Osteoblast (primary cell): ENCODE data around the gene JAG2. TPM values are rescaled to one million over a fixed set of nuclear protein-coding genes. Genes with fewer than 3 reads are reported as not detected.

ENCODE experiments used
- DNase-seq: peaks from one replicate; pipeline ENCODE4 v3.0.0; 2011; ENCODE audit warnings: low spot score, mixed read lengths; ENCODE audit not compliant: insufficient read length; ENCODE audit errors: missing footprints
- H2AFZ ChIP-seq: 2 replicates; pipeline ENCODE4 v1.6.0; 2011; ENCODE audit warnings: mild to moderate bottlenecking, low read length
- H3K27ac ChIP-seq: 2 replicates; pipeline ENCODE4 v1.5.1; 2011; ENCODE audit warnings: mild to moderate bottlenecking, low read depth, low read length, moderate library complexity
- H3K27me3 ChIP-seq: 2 replicates; pipeline ENCODE4 v1.6.0; 2012; ENCODE audit warnings: mild to moderate bottlenecking, control low read depth, inconsistent platforms, low read length, moderate library complexity; ENCODE audit not compliant: insufficient read depth
- H3K36me3 ChIP-seq: 2 replicates; pipeline ENCODE4 v1.5.1; 2011; ENCODE audit warnings: mild to moderate bottlenecking, low read length, control low read depth, moderate library complexity; ENCODE audit not compliant: insufficient read depth
- H3K4me1 ChIP-seq: 2 replicates; pipeline ENCODE4 v1.5.1; 2011; ENCODE audit warnings: mild to moderate bottlenecking, low read length, control low read depth, moderate library complexity; ENCODE audit not compliant: insufficient read depth
- H3K4me2 ChIP-seq: 2 replicates; pipeline ENCODE4 v1.6.0; 2011; ENCODE audit warnings: mild to moderate bottlenecking, low read length; ENCODE audit not compliant: insufficient read depth
- H3K4me3 ChIP-seq: fragments of 200-600 bp; sonication (generic); 3 replicates; pipeline ENCODE4 v1.5.1; 2012; ENCODE audit warnings: mild to moderate bottlenecking, low read length, inconsistent platforms; ENCODE audit not compliant: insufficient read depth
- H3K79me2 ChIP-seq: 2 replicates; pipeline ENCODE4 v1.6.0; 2012; ENCODE audit warnings: mild to moderate bottlenecking, low read length, control low read depth, inconsistent platforms; ENCODE audit not compliant: insufficient read depth
- H3K9me3 ChIP-seq: 2 replicates; pipeline ENCODE4 v1.5.1; 2011; ENCODE audit warnings: low read depth, low read length, control low read depth
- H4K20me1 ChIP-seq: 2 replicates; pipeline ENCODE4 v1.6.0; 2012; ENCODE audit warnings: mild to moderate bottlenecking, low read length, control low read depth; ENCODE audit not compliant: insufficient read depth
- total RNA-seq: library from RNA; depleted of rRNA; stranded (reverse); fragments of >200 nt; gene quantifications from 2 replicates; pipeline ENCODE4 v1.2.3, GENCODE V29; 2012
- TF ChIP-seq, protein P1 (sequence below): IDR thresholded peaks from 2 replicates; pipeline ENCODE4 v1.5.1; 2011; ENCODE audit warnings: mild to moderate bottlenecking, low read depth, low read length, moderate library complexity; ENCODE audit errors: extremely low read depth

The JAG2 gene
- total RNA-seq, 1 donor, result 3.3 TPM

DNA sequence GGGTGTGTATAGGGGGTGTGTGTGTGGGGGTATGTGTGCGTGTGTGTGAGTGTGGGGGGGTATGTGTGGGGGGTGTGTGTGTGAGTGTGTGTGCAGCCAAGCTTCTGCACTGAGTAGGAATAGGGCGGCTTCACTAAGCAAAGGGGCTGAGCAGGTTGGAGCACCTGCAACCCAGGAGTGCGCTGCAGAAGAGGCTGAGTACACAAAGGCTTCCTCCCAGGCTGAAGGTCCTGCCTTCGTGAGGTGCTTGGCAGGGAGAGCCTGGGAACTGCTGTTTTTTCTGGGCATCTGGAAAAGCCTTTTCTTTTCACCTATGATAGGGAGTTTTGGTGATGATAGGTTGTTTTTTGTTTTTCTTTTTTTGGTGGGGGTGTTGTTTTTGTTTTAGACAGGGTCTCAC lies 18.5 kb upstream of the JAG2 start:
- H2AFZ ChIP-seq, result no peak overlapping the region
- H3K4me3 ChIP-seq, result no peak overlapping the region
- H3K36me3 ChIP-seq, result no peaks in the 10 kb centered on the region
- H3K79me2 ChIP-seq, result no peaks in the 10 kb centered on the region
- no peak overlapping the region for H3K27ac ChIP-seq
- TF ChIP-seq, protein P1, sequence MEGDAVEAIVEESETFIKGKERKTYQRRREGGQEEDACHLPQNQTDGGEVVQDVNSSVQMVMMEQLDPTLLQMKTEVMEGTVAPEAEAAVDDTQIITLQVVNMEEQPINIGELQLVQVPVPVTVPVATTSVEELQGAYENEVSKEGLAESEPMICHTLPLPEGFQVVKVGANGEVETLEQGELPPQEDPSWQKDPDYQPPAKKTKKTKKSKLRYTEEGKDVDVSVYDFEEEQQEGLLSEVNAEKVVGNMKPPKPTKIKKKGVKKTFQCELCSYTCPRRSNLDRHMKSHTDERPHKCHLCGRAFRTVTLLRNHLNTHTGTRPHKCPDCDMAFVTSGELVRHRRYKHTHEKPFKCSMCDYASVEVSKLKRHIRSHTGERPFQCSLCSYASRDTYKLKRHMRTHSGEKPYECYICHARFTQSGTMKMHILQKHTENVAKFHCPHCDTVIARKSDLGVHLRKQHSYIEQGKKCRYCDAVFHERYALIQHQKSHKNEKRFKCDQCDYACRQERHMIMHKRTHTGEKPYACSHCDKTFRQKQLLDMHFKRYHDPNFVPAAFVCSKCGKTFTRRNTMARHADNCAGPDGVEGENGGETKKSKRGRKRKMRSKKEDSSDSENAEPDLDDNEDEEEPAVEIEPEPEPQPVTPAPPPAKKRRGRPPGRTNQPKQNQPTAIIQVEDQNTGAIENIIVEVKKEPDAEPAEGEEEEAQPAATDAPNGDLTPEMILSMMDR, result no peak
- H3K9me3 ChIP-seq, result no peaks in the 10 kb centered on the region
- H3K27me3 ChIP-seq, result peaks cover under 1% of the 10 kb centered on the region
- no peaks in the 10 kb centered on the region for H4K20me1 ChIP-seq
- no peak for DNase-seq
- H3K4me2 ChIP-seq, result no peak overlapping the region
- no peaks in the 10 kb centered on the region for H3K4me1 ChIP-seq

DNA sequence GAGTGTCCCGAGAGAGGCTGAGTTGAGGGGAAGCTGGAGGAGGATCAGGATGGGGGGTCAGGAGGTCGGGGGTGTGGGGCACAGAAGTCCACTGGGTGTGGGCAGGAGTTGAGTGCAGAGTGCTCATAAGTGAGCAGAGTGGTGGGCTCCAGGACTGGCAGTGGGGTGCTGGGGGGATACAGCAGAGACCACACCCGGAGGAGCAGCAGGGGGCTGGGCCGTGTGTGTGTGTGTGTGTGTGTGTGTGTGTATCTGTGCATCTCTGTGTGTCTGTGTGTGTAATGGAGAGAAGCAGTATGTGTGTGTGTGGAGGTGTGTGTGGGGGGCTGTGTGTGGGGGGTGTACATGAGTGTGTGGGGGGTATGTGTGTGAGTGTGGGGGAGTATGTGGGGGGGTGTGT lies 17.4 kb upstream of the JAG2 start:
- H3K27me3 ChIP-seq, result peaks cover 4% of the 10 kb centered on the region
- no peaks in the 10 kb centered on the region for H3K36me3 ChIP-seq
- no peak overlapping the region for H3K4me3 ChIP-seq
- no peaks in the 10 kb centered on the region for H3K9me3 ChIP-seq
- no peak overlapping the region for H3K27ac ChIP-seq
- H4K20me1 ChIP-seq, result no peaks in the 10 kb centered on the region
- no peak overlapping the region for H3K4me2 ChIP-seq
- no peak for DNase-seq
- TF ChIP-seq, protein P1, result no peak
- H3K79me2 ChIP-seq, result no peaks in the 10 kb centered on the region
- H2AFZ ChIP-seq, result no peak overlapping the region
- H3K4me1 ChIP-seq, result no peaks in the 10 kb centered on the region

DNA sequence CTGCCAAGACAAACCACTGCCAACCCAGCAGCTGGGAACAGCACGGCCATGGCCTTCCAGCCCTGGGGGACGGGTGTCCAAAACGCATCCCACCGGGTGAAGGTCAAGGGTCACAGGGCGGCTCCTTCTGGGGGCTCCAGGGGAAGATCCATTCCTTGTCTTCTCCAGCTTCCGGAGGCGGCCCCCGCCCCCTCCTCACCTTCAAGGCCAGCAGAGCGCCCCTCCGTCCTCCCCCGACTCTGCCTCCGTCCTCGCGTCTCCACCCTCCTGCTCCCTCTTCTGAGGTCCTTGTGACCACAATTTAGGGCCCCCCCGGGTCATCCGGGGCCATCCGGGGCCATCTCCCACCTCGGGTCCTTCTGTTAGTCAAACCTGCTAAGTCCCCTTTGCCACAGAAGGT lies 16.4 kb upstream of the JAG2 start:
- peaks cover 4% of the 10 kb centered on the region for H3K27me3 ChIP-seq
- no peaks in the 10 kb centered on the region for H3K9me3 ChIP-seq
- H3K27ac ChIP-seq, result no peak overlapping the region
- TF ChIP-seq, protein P1, result no peak
- no peak overlapping the region for H3K4me2 ChIP-seq
- H3K4me3 ChIP-seq, result no peak overlapping the region
- no peaks in the 10 kb centered on the region for H3K79me2 ChIP-seq
- DNase-seq, result no peak
- no peaks in the 10 kb centered on the region for H3K36me3 ChIP-seq
- H2AFZ ChIP-seq, result no peak overlapping the region
- no peaks in the 10 kb centered on the region for H4K20me1 ChIP-seq
- H3K4me1 ChIP-seq, result no peaks in the 10 kb centered on the region

DNA sequence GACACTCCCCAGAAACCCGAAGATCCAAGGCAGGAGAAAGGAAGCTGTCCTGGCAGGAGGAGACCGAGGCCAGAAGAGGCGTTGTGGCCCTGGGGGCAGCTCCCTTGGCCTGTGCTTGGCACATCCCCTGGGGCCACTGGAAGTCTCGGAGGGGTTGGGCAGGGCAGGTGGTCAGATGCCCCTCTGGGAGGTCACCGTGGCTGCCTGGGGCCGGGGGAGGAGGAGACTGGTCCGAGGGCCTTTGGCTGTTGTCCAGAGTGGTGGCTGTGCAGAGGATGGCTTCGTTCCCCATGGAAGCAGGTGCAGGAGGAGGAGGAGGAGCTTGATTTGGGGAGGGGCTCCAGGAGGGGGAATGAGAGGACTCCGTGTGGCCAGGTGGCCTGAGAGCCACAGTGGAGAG lies 15.9 kb upstream of the JAG2 start:
- H3K4me1 ChIP-seq, result no peaks in the 10 kb centered on the region
- no peak overlapping the region for H3K4me3 ChIP-seq
- no peaks in the 10 kb centered on the region for H4K20me1 ChIP-seq
- TF ChIP-seq, protein P1, result no peak
- H3K36me3 ChIP-seq, result no peaks in the 10 kb centered on the region
- H3K27ac ChIP-seq, result no peak overlapping the region
- no peaks in the 10 kb centered on the region for H3K79me2 ChIP-seq
- peaks cover 4% of the 10 kb centered on the region for H3K27me3 ChIP-seq
- no peak overlapping the region for H2AFZ ChIP-seq
- H3K9me3 ChIP-seq, result no peaks in the 10 kb centered on the region
- DNase-seq, result no peak
- no peak overlapping the region for H3K4me2 ChIP-seq
